Ovary (tissue), 9 donors: Measurements from ENCODE around the gene ADAMTS2. TPM values are rescaled to one million over a fixed set of nuclear protein-coding genes. Genes with fewer than 3 reads are reported as not detected.

Experiments used
- DNase-seq, 5 donors: peaks; one replicate each; pipeline ENCODE4 v3.0.0-alpha.2; 2019 to 2020
- H3K27ac ChIP-seq, 2 donors: fragments of 200-600 bp; one replicate each; pipeline versions ENCODE4 v1.5.1 to v1.8.0; 2019 to 2022
- H3K27me3 ChIP-seq: fragments of 200-600 bp; one replicate; pipeline ENCODE4 v1.8.0; 2022
- H3K36me3 ChIP-seq: fragments of 200-600 bp; sonication (generic); one replicate; pipeline ENCODE4 v1.5.1; 2019
- H3K4me1 ChIP-seq: one replicate; pipeline ENCODE4 v1.8.1; 2013; ENCODE audit warnings: mild to moderate bottlenecking, moderate library complexity; ENCODE audit not compliant: insufficient read depth
- H3K4me3 ChIP-seq: fragments of 200-600 bp; sonication (generic); one replicate; pipeline ENCODE4 v1.5.1; 2017
- H3K9me3 ChIP-seq, 2 donors: fragments of 200-600 bp in 1 of 2; sonication (generic) in 1 of 2; one replicate each; pipeline versions ENCODE4 v1.5.1 to v1.8.1; 2013 to 2019; ENCODE audit warnings: mild to moderate bottlenecking in 1 of 2, moderate library complexity in 1 of 2
- EP300 ChIP-seq: sonication (generic); formaldehyde crosslinking; IDR thresholded peaks from one replicate; pipeline ENCODE4 v1.6.1; 2017; ENCODE audit warnings: antibody characterized with exemption
- POLR2A ChIP-seq: fragments of 450-650 bp; IDR thresholded peaks from one replicate; pipeline ENCODE4 v1.6.1; 2017; ENCODE audit warnings: antibody characterized with exemption, mild to moderate bottlenecking, moderate library complexity
- WGBS, 3 donors: extraction: QIAGEN DNeasy Blood & Tissue Kit in 1 of 3; methylation state at CpG; one replicate each; pipeline versions ENCODE4 v1.1.5 to v1.1.7; 2013 to 2017; 5-methylcytosine and 5-hydroxymethylcytosine counted together
- intact Hi-C, 4 donors: fragments of 100-400 bp; cut with DNase I; formaldehyde crosslinking; loops; one replicate each; pipeline versions ENCODE4 v1.11.0 to v1.15.1; 2022 to 2023
- polyA plus RNA-seq, 2 donors: library from polyadenylated mRNA; stranded (reverse); fragments of 200-250 nt in 1 of 2; fragments of 350-450 nt in 1 of 2; fragmentation: Illumina TruSeq in 1 of 2; extraction: RNeasy Lipid Tissue Mini Kit (QIAGEN cat#74804) in 1 of 2; gene quantifications; one replicate each; pipeline ENCODE4 v1.2.3, GENCODE V29; 2013 to 2014
- total RNA-seq, 7 donors: library from RNA; depleted of rRNA in 2 of 7; stranded (reverse); fragments of >200 nt in 2 of 7; fragmentation: NEBNext Ultra II Directional in 3 of 7; extraction: Animal tissue kit (Norgen Biotek cat#: 25700) in 3 of 7; gene quantifications; one replicate each; pipeline versions ENCODE4 v1.1.0 to v1.2.4, GENCODE V29; 2016 to 2023
- TF ChIP-seq, protein P1 (sequence below), 3 donors: fragments of 450-650 bp in 2 of 3; fragments of 200-600 bp in 1 of 3; IDR thresholded peaks; one replicate each; pipeline versions ENCODE4 v1.5.1 to v1.8.0; 2016 to 2022; ENCODE audit warnings: antibody characterized with exemption in 3 of 3, mild to moderate bottlenecking in 1 of 3
- donor health status: DM: no; HTN: no; CAD: no; lungs with moderate emphysema.
- donor health status: DM: no; HTN: no; CAD: no.
- donor health status: Bipolar disorder and iron deficiency.
- donor health status: DM: yes; HTN: yes; CAD: no.
- donor health status: DM: no; HTN: no; CAD: no.
- donor health status: DM: yes; HTN: yes; CAD: no.

ADAMTS2 gene
- total and polyA plus RNA-seq, 9 donors, result 7.9 to 31.8 (median 11.5) TPM

DNA sequence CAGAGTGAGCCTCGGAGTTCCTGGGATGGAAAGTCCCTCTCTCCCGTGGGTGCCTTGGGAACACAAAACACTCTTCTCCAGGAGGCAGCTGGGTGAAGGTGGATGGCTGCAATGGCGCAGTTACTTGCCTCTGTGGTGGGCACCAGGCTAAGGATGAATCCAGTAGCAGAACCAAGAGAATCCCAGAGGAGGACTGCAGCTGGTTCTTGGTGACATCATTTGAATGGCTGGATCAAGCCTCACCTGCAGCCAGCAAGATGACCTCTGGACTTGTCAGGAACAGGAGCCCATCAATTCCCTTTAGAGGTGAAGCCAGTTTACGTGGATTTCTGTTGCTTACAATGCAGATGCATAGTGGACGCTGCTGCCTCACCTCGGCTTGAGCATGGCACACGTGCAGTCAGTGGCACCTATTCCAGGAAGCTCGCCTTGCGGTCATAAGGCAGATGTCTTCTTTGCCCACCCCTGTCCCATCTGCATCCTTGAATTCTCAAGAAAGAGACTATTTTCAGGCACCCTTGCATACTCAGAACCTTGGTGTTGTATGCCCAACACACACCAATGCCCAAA, 34.1 kb upstream of the ADAMTS2 start:
- Histone ChIP-seq H3K4me1 (no peaks in the 10 kb centered on the region), H3K36me3 (no peaks in the 10 kb centered on the region), H3K27ac (no peak overlapping the region), H3K9me3 (no peaks in the 10 kb centered on the region), H3K4me3 (no peak overlapping the region), H3K27me3 (no peaks in the 10 kb centered on the region)
- TF ChIP-seq EP300 (no peak), POLR2A (no peak)
- TF ChIP-seq, protein P1, sequence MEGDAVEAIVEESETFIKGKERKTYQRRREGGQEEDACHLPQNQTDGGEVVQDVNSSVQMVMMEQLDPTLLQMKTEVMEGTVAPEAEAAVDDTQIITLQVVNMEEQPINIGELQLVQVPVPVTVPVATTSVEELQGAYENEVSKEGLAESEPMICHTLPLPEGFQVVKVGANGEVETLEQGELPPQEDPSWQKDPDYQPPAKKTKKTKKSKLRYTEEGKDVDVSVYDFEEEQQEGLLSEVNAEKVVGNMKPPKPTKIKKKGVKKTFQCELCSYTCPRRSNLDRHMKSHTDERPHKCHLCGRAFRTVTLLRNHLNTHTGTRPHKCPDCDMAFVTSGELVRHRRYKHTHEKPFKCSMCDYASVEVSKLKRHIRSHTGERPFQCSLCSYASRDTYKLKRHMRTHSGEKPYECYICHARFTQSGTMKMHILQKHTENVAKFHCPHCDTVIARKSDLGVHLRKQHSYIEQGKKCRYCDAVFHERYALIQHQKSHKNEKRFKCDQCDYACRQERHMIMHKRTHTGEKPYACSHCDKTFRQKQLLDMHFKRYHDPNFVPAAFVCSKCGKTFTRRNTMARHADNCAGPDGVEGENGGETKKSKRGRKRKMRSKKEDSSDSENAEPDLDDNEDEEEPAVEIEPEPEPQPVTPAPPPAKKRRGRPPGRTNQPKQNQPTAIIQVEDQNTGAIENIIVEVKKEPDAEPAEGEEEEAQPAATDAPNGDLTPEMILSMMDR (IDR thresholded peaks at IDR 0.05), result no peak
- DNase-seq, result no peak
- 77 to 88% (median 87%) methylated on average over 9 of the region's 9 CpGs for WGBS, 3 donors
- intact Hi-C loops, result no loop called here

DNA sequence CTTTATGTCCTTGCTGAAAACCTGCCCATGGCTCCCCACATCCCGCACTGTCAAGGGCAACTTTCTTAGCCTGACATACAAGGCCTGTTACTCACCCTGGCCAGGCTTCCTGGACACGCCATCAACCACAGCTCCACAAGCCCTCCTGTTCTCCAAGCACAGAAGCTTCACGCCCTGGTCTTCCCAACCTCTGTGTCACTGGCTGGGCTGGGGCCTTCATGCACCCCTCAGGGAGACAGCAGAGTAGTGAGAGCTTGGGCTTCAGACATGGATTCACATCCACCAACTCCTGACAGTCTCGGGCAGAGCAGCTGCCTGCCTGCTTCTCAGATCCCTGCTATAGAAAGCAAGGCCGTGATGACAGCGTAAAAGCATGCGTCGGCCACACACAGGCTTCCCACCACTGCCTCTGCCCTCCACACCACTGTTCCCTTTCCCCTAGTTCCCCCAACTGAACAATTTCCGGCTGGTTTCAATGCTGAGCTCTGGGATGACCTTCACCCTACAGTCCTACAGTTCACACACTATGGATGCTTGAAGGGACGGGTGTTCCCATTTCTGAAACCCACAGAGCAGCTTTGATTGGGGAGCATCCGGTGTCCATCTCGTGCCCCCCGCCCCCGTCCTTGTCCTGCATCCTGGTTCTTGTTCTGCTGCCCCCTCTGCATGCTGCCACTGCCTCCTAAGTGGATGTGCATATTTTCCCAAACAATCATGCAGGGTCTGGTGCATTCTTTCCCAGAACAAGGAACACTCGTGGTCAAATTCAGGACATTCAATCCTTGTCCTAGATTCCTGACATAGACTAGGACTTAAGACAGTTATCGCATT, 33.4 kb upstream of the ADAMTS2 start:
- no peak for DNase-seq
- Histone ChIP-seq H3K4me1 (no peaks in the 10 kb centered on the region), H3K9me3 (no peaks in the 10 kb centered on the region), H3K4me3 (no peak overlapping the region), H3K36me3 (no peaks in the 10 kb centered on the region), H3K27me3 (no peaks in the 10 kb centered on the region), H3K27ac (no peak overlapping the region)
- TF ChIP-seq POLR2A, result no peak
- TF ChIP-seq EP300, result no peak
- TF ChIP-seq, protein P1 (IDR thresholded peaks at IDR 0.05), result no peak
- intact Hi-C loops, result no loop called here
- WGBS, 3 donors, result 29 to 39% (median 31%) methylated on average over 16 of the region's 16 CpGs

DNA sequence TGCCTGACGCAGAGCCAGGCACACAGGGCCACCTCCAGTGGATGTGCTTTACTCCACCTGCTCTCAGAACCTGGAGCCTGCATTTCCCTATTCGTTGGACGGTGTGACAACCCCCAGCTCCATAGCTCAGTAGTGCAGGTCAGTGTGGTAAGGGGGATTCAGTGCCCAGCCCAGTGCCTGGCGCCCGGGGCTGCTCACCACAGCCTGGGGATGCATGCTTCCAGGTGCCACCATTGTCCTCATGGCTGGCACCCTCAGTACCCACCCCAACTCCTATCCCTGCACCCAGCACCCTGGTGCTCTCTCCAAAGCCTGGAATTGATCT, 32.8 kb upstream of the ADAMTS2 start:
- Histone ChIP-seq H3K27me3 (no peaks in the 10 kb centered on the region), H3K4me1 (no peaks in the 10 kb centered on the region), H3K9me3 (no peaks in the 10 kb centered on the region), H3K36me3 (no peaks in the 10 kb centered on the region), H3K27ac (no peak overlapping the region), H3K4me3 (no peak overlapping the region)
- DNase-seq, result no peak
- TF ChIP-seq POLR2A (no peak), EP300 (no peak)
- TF ChIP-seq, protein P1 (IDR thresholded peaks at IDR 0.05), result no peak
- WGBS, 3 donors, result 94 to 98% (median 95%) methylated on average over 5 of the region's 5 CpGs
- intact Hi-C loops, result no loop called here

DNA sequence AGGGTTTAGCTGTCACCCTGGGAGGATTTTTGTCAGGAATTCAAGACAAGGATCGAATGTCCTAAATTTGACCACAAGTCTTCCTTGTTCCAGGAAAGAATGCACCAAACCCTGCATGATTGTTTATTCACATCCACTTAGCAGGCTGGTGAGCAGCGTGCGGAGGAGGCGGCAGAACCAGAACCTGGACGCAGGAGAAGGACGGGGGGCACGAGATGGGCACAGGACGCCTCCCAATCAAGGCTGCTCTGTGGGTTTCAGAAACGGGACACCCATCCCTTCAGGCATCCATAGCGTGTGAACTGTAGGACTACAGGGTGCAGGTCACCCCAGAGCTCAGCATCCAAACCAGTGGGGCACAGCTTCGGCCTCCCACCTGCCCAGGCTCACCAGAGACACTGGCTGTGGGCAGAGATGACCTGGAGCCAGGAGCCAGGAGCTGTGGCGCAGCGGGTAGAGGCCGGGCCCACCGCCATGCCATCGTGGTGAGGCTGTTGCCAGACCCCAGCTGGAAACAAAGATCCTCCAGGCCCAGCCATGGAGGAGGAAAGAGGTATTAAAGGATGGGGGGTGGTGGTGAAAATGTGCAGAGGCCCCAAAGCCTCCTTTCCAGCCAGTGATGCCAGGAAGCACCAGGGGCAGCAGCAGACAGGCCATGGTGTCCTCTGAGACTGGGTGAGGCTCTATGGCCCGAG, 32.3 kb upstream of the ADAMTS2 start:
- Histone ChIP-seq H3K4me1 (no peaks in the 10 kb centered on the region), H3K27me3 (no peaks in the 10 kb centered on the region), H3K4me3 (no peak overlapping the region), H3K27ac (no peak overlapping the region), H3K36me3 (no peaks in the 10 kb centered on the region), H3K9me3 (no peaks in the 10 kb centered on the region)
- TF ChIP-seq EP300 (no peak), POLR2A (no peak)
- TF ChIP-seq, protein P1 (IDR thresholded peaks at IDR 0.05), result no peak
- no peak for DNase-seq
- intact Hi-C loops, result no loop called here
- 87 to 94% (median 88%) methylated on average over 16 to 17 of the region's 17 CpGs for WGBS, 3 donors
